NCI-H146 treated with DMSO at 0.1 percent for 48 hours (cell line): Measurements from ENCODE around the gene PDE6A.
"Not testable (repeated sequence)": the region's sequence is repeated elsewhere in the genome, so short reads cannot be mapped to it uniquely, and the experiment has no call there.

Experiments used
- DNase-seq: peaks from one replicate; lab custom pipeline; 2025; ENCODE audit not compliant: unreplicated experiment; lab: John Stamatoyannopoulos, UW

PDE6A gene

GRCh38 chr5:149953436-149954121, 9.0 kb upstream of the PDE6A start:
- no peak for DNase-seq

GRCh38 chr5:149951138-149951749, 6.7 kb upstream of the PDE6A start:
- no peak for DNase-seq

GRCh38 chr5:149948993-149949392, 4.4 kb upstream of the PDE6A start:
- no peak for DNase-seq

GRCh38 chr5:149946118-149946517, 1.5 kb upstream of the PDE6A start:
- no peak for DNase-seq

- DNase-seq = not testable (repeated sequence)
Observed at GRCh38 chr5:149943177-149943949, 1.2 kb downstream of the PDE6A start.

- not testable (repeated sequence) for DNase-seq
Observed at GRCh38 chr5:149942741-149943169, 1.8 kb downstream of the PDE6A start.

GRCh38 chr5:149942199-149942598, 2.4 kb downstream of the PDE6A start:
- no peak for DNase-seq

- DNase-seq = no peak
Observed at GRCh38 chr5:149941795-149942194, 2.8 kb downstream of the PDE6A start.

- no peak for DNase-seq
Observed at GRCh38 chr5:149940941-149941644, 3.5 kb downstream of the PDE6A start.

- DNase-seq = no peak
Observed at GRCh38 chr5:149940077-149940574, 4.5 kb downstream of the PDE6A start.

- no peak for DNase-seq
Observed at GRCh38 chr5:149939546-149939945, 5.0 kb downstream of the PDE6A start.

GRCh38 chr5:149938791-149939358, 5.7 kb downstream of the PDE6A start:
- no peak for DNase-seq

GRCh38 chr5:149938279-149938678, 6.3 kb downstream of the PDE6A start:
- no peak for DNase-seq

- peak; percentile 67 for DNase-seq
Observed at GRCh38 chr5:149937610-149938009, 7.0 kb downstream of the PDE6A start.

- DNase-seq = no peak
Observed at GRCh38 chr5:149936700-149937091, 7.9 kb downstream of the PDE6A start.

GRCh38 chr5:149936044-149936699, 8.4 kb downstream of the PDE6A start:
- no peak for DNase-seq

- no peak for DNase-seq
Observed at GRCh38 chr5:149935431-149935901, 9.1 kb downstream of the PDE6A start.

GRCh38 chr5:149932445-149933350, 11.9 kb downstream of the PDE6A start:
- no peak for DNase-seq

GRCh38 chr5:149931992-149932436, 12.6 kb downstream of the PDE6A start:
- DNase-seq = no peak
